Gastrocnemius medialis (tissue), 4 donors: Measurements from ENCODE around the gene NLRP9. TPM values are rescaled to one million over a fixed set of nuclear protein-coding genes. Genes with fewer than 3 reads are reported as not detected.
A peak's percentile ranks its signal among the peaks of the same experiment; 100 is the strongest.

Experiments used
- ATAC-seq, 2 donors: fragments of 150-250 bp; one replicate each; pipeline ENCODE4 v1.9.1; 2016
- DNase-seq, 2 donors: peaks; one replicate each; pipeline ENCODE4 v3.0.0-alpha.2; 2019
- H3K27ac ChIP-seq, 4 donors: fragments of 200-600 bp; sonication (generic); 1 replicate in 1 of 4; 2 replicates in 3 of 4; pipeline ENCODE4 v1.5.1; 2016 to 2018; ENCODE audit warnings: mild to moderate bottlenecking in 2 of 4, moderate library complexity in 1 of 4
- H3K27me3 ChIP-seq, 3 donors: fragments of 200-600 bp; sonication (generic) in 2 of 3; 1 replicate in 1 of 3; 2 replicates in 2 of 3; pipeline versions ENCODE4 v1.5.1 to v1.6.0; 2016 to 2019; ENCODE audit warnings: mild to moderate bottlenecking in 1 of 3, moderate library complexity in 1 of 3
- H3K36me3 ChIP-seq, 2 donors: fragments of 200-600 bp; sonication (generic) in 1 of 2; one replicate each; pipeline ENCODE4 v1.5.1; 2017 to 2018
- H3K4me1 ChIP-seq, 2 donors: fragments of 200-600 bp; sonication (generic) in 1 of 2; one replicate each; pipeline ENCODE4 v1.5.1; 2016 to 2017; ENCODE audit warnings: mild to moderate bottlenecking in 2 of 2
- H3K4me3 ChIP-seq, 4 donors: fragments of 200-600 bp; sonication (generic) in 3 of 4; 1 replicate in 1 of 4; 2 replicates in 3 of 4; pipeline ENCODE4 v1.5.1; 2016 to 2019; ENCODE audit warnings: mild to moderate bottlenecking in 2 of 4
- H3K9me3 ChIP-seq, 3 donors: fragments of 200-600 bp; sonication (generic) in 2 of 3; 1 replicate in 1 of 3; 2 replicates in 2 of 3; pipeline ENCODE4 v1.5.1; 2016 to 2019
- CTCF ChIP-seq, 5 experiments: fragments of 450-650 bp in 3 of 5; fragments of 200-600 bp in 2 of 5; sonication (generic) in 2 of 5; IDR thresholded peaks in 4 of 5; conservative IDR thresholded peaks in 1 of 5; 1 replicate in 4 of 5; 2 replicates in 1 of 5; pipeline ENCODE4 v1.5.1; 2016 to 2019; ENCODE audit warnings: antibody characterized with exemption in 5 of 5, mild to moderate bottlenecking in 3 of 5, moderate library complexity in 3 of 5
- POLR2A ChIP-seq, 2 donors: fragments of 450-650 bp; IDR thresholded peaks; one replicate each; pipeline ENCODE4 v1.6.1; 2017; ENCODE audit warnings: antibody characterized with exemption in 2 of 2, mild to moderate bottlenecking in 2 of 2, moderate library complexity in 2 of 2
- in situ Hi-C, 4 donors: fragments of 200-750 bp; cut with MboI; loops; one replicate each; pipeline versions ENCODE4 v1.15.0 to v1.8.0; 2017; ENCODE audit warnings: low sequenced_read_pairs in 4 of 4
- intact Hi-C: fragments of 100-400 bp; cut with DNase I; formaldehyde crosslinking; loops from one replicate; pipeline ENCODE4 v1.15.1; 2023; ENCODE audit warnings: low total_unique reads
- total RNA-seq, 4 donors: library from RNA; depleted of rRNA; stranded (reverse); fragments of >200 nt; gene quantifications; one replicate each; pipeline versions ENCODE4 v1.1.0 to v1.2.3, GENCODE V29; 2016

Gene NLRP9
- total RNA-seq, 4 donors from 2014 or later = not detected

DNA sequence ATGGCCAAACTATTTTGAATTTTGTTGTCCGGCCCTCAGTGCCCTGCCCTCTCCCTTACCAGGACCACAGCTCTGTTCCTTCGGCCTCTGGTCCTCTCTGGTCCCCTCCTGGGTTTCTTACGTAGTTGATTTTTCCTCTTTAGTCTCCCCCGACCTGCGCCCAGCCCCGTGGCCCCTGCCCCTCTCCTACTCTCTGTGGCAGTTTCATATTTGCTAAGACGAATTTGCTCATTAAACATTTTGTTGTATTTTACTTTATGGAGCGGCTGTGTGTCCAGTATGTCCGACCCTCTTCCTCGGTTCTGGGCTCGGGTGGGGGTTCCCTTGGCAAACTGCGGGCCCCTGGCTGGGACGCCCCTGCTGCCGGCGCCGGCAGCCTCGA, 63.8 kb downstream of the NLRP9 start:
- no peaks in the 10 kb centered on the region for H3K27me3 ChIP-seq
- no peak for DNase-seq
- peaks cover 0 to 33% of the 10 kb centered on the region in 2 donors for H3K36me3 ChIP-seq
- H3K4me1 ChIP-seq = peaks cover 27 to 38% of the 10 kb centered on the region in 2 donors
- intact Hi-C loops (loop anchor here (2.0 kb wide), 1 partner anchor 446 kb away; the partner anchor contains the start of gene ZNF787), in situ Hi-C loops (no loop called here)
- peak overlapping the region; percentile 76 to 89 (median 84) for H3K4me3 ChIP-seq
- no peak for ATAC-seq
- H3K9me3 ChIP-seq = no peaks in the 10 kb centered on the region
- no peak for TF ChIP-seq POLR2A (IDR thresholded peaks at IDR 0.05)
- no peak for TF ChIP-seq CTCF (IDR thresholded peaks at IDR 0.05 in 4 of 5, conservative IDR thresholded peaks at IDR 0.05 in 1 of 5)
- H3K27ac ChIP-seq = peak overlapping the region; percentile 77 to 95 (median 87)

DNA sequence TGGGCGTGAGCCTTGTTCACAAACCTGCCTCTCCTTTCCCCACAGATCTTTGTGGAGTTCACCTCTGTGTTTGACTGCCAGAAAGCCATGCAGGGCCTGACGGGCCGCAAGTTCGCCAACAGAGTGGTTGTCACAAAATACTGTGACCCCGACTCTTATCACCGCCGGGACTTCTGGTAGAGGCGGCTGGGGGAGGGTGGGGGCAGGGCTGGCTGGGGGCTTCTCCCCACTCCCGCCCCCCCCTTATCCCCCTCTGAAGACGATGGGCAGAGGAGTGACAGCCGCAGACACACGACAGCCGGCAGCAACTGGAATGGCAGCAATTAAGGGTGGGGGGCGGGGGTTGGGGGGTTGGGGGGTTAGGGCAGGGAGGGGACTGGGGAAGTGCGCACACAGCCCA, 64.3 kb downstream of the NLRP9 start:
- Histone ChIP-seq H3K9me3 (no peaks in the 10 kb centered on the region), H3K27me3 (no peaks in the 10 kb centered on the region), H3K4me1 (peaks cover 27 to 38% of the 10 kb centered on the region in 2 donors), H3K36me3 (peaks cover 0 to 33% of the 10 kb centered on the region in 2 donors), H3K4me3 (no peak overlapping the region), H3K27ac (peak overlapping the region in 1 of 4 donors; percentile 89)
- in situ Hi-C loops (no loop called here), intact Hi-C loops (loop anchor here (2.0 kb wide), 1 partner anchor 447 kb away; the partner anchor contains the start of gene ZNF787)
- no peak for ATAC-seq
- DNase-seq = no peak
- no peak for TF ChIP-seq POLR2A (IDR thresholded peaks at IDR 0.05)
- TF ChIP-seq CTCF (IDR thresholded peaks at IDR 0.05 in 4 of 5, conservative IDR thresholded peaks at IDR 0.05 in 1 of 5) = no peak

GRCh38 chr19:55673465-55673864, 64.7 kb downstream of the NLRP9 start:
- TF ChIP-seq POLR2A (IDR thresholded peaks at IDR 0.05) (no peak), CTCF (IDR thresholded peaks at IDR 0.05 in 4 of 5, conservative IDR thresholded peaks at IDR 0.05 in 1 of 5) (no peak)
- peaks cover 27 to 36% of the 10 kb centered on the region in 2 donors for H3K4me1 ChIP-seq
- no peak overlapping the region for H3K27ac ChIP-seq
- H3K4me3 ChIP-seq = no peak overlapping the region
- ATAC-seq (no peak), DNase-seq (no peak)
- no peaks in the 10 kb centered on the region for H3K9me3 ChIP-seq
- intact Hi-C loops = no loop called here
- in situ Hi-C loops = no loop called here
- no peaks in the 10 kb centered on the region for H3K27me3 ChIP-seq
- peaks cover 0 to 33% of the 10 kb centered on the region in 2 donors for H3K36me3 ChIP-seq

GRCh38 chr19:55672418-55672817, 65.8 kb downstream of the NLRP9 start:
- H3K27ac ChIP-seq = no peak overlapping the region
- TF ChIP-seq POLR2A (IDR thresholded peaks at IDR 0.05) (no peak), CTCF (IDR thresholded peaks at IDR 0.05 in 4 of 5, conservative IDR thresholded peaks at IDR 0.05 in 1 of 5) (no peak)
- H3K9me3 ChIP-seq = no peaks in the 10 kb centered on the region
- no peak overlapping the region for H3K4me3 ChIP-seq
- intact Hi-C loops = no loop called here
- H3K4me1 ChIP-seq = peaks cover 22 to 26% of the 10 kb centered on the region in 2 donors
- in situ Hi-C loops = no loop called here
- no peaks in the 10 kb centered on the region for H3K27me3 ChIP-seq
- no peak for DNase-seq
- H3K36me3 ChIP-seq = peaks cover 0 to 39% of the 10 kb centered on the region in 2 donors
- no peak for ATAC-seq

GRCh38 chr19:55671054-55671378, 67.2 kb downstream of the NLRP9 start:
- in situ Hi-C loops (no loop called here), intact Hi-C loops (no loop called here)
- ATAC-seq (no peak), DNase-seq (no peak)
- peaks cover 8 to 13% of the 10 kb centered on the region in 2 donors for H3K4me1 ChIP-seq
- no peak overlapping the region for H3K27ac ChIP-seq
- H3K27me3 ChIP-seq = no peaks in the 10 kb centered on the region
- no peak for TF ChIP-seq POLR2A (IDR thresholded peaks at IDR 0.05)
- no peak for TF ChIP-seq CTCF (IDR thresholded peaks at IDR 0.05 in 4 of 5, conservative IDR thresholded peaks at IDR 0.05 in 1 of 5)
- peaks cover 0 to 52% of the 10 kb centered on the region in 2 donors for H3K36me3 ChIP-seq
- no peak overlapping the region for H3K4me3 ChIP-seq
- H3K9me3 ChIP-seq = no peaks in the 10 kb centered on the region
